PFSK-1 (cell line): ENCODE results near the gene SNAP29.

Source experiments
- FOXP2 ChIP-seq: optimal IDR thresholded peaks from 2 replicates; pipeline ENCODE3; 2011; ENCODE audit warnings: borderline replicate concordance, control low read depth, inconsistent platforms; ENCODE audit not compliant: insufficient read depth; ENCODE audit errors: extremely low read length, extremely low read depth
- POLR2AphosphoS5 ChIP-seq: IDR thresholded peaks from 2 replicates; pipeline ENCODE4 v1.6.1; 2012; ENCODE audit warnings: low read depth, mild to moderate bottlenecking, control low read depth, low read length, moderate library complexity
- SIN3A ChIP-seq: IDR thresholded peaks from 2 replicates; pipeline ENCODE4 v1.6.1; 2012; ENCODE audit warnings: mild to moderate bottlenecking, low read length, moderate library complexity, borderline replicate concordance; ENCODE audit not compliant: insufficient read depth
- TAF1 ChIP-seq: IDR thresholded peaks from 2 replicates; pipeline ENCODE4 v1.6.1; 2012; ENCODE audit warnings: low read length, control low read depth, borderline replicate concordance; ENCODE audit not compliant: insufficient read depth
- TF ChIP-seq, protein P1 (sequence below), 2 experiments: IDR thresholded peaks; 2 replicates each; pipeline versions ENCODE4 v1.6.1 to v1.8.0; 2011 to 2012; ENCODE audit warnings: low read depth in 2 of 2, low read length in 2 of 2, control low read depth in 1 of 2, inconsistent platforms in 1 of 2, mild to moderate bottlenecking in 1 of 2, moderate library complexity in 1 of 2; ENCODE audit not compliant: insufficient read depth in 1 of 2

The SNAP29 gene

DNA sequence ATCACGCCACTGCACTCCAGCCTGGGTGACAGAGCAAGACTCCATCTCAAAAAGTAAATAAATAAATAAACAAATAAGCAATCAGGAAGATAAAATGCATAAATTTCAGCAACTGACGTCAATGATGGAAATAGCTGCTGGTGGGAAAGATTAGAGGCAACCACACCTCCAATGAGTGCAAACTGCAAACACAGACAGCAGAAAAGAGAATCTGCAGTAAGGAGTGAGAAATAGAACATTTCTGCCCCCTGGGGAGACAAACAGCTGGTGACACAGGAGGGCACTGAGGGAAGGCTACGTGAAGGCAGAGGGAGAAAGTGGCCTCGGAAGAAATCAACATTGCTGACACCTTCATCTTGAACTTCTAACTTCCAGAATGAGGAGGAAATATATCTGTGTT lies 6.7 kb upstream of the SNAP29 start:
- TF ChIP-seq, protein P1, sequence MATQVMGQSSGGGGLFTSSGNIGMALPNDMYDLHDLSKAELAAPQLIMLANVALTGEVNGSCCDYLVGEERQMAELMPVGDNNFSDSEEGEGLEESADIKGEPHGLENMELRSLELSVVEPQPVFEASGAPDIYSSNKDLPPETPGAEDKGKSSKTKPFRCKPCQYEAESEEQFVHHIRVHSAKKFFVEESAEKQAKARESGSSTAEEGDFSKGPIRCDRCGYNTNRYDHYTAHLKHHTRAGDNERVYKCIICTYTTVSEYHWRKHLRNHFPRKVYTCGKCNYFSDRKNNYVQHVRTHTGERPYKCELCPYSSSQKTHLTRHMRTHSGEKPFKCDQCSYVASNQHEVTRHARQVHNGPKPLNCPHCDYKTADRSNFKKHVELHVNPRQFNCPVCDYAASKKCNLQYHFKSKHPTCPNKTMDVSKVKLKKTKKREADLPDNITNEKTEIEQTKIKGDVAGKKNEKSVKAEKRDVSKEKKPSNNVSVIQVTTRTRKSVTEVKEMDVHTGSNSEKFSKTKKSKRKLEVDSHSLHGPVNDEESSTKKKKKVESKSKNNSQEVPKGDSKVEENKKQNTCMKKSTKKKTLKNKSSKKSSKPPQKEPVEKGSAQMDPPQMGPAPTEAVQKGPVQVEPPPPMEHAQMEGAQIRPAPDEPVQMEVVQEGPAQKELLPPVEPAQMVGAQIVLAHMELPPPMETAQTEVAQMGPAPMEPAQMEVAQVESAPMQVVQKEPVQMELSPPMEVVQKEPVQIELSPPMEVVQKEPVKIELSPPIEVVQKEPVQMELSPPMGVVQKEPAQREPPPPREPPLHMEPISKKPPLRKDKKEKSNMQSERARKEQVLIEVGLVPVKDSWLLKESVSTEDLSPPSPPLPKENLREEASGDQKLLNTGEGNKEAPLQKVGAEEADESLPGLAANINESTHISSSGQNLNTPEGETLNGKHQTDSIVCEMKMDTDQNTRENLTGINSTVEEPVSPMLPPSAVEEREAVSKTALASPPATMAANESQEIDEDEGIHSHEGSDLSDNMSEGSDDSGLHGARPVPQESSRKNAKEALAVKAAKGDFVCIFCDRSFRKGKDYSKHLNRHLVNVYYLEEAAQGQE (IDR thresholded peaks at IDR 0.05; ENCODE audit: insufficient read depth in 1 of 2, low read depth in 2 of 2, low read length in 2 of 2), result no peak
- TF ChIP-seq SIN3A (no peak), TAF1 (no peak), POLR2AphosphoS5 (no peak), FOXP2 (no peak)

DNA sequence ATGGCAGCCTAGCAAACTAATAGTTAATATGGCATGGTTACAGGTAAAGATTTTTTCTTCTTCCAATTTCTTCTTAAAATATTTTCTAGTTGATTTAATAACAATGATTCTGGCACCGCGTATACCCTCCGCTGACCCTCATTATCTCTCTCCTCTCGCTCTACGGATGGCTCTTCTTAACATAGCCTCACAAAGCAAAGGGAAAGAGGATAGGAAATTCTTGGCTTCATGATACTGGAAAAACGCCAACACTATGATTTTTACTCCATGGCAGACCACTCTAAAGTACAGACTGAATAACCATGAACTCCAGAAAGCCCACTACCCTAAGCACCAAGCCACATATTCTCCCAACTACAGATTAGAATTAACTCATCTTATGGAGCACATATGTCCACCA lies 6.3 kb upstream of the SNAP29 start:
- TF ChIP-seq POLR2AphosphoS5, result no peak
- TF ChIP-seq, protein P1 (IDR thresholded peaks at IDR 0.05; ENCODE audit: insufficient read depth in 1 of 2, low read depth in 2 of 2, low read length in 2 of 2), result no peak
- no peak for TF ChIP-seq SIN3A
- no peak for TF ChIP-seq TAF1
- TF ChIP-seq FOXP2, result no peak

DNA sequence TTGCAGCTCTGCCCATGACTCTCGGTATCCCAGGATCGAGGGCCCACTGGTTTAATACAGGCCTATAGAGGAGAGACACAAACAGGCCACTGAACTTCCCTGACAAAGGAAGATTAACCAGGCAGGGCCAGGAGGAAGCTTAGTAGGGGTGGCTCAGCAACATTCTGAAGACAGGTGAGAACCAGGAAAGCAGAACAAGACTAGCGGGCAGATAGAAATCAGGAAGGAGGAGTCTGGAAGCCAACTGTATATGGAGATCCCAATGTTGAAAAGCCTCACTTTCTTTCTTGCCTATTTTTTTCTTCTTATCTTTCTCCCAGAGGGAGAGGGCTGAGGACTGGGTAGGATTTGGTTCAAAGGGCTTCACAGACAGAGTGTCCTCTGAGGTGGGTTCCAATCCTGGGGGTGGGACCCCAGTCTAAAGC lies 5.6 kb upstream of the SNAP29 start:
- no peak for TF ChIP-seq FOXP2
- TF ChIP-seq, protein P1 (IDR thresholded peaks at IDR 0.05; ENCODE audit: insufficient read depth in 1 of 2, low read depth in 2 of 2, low read length in 2 of 2), result no peak
- TF ChIP-seq SIN3A, result no peak
- TF ChIP-seq POLR2AphosphoS5, result no peak
- TF ChIP-seq TAF1, result no peak

DNA sequence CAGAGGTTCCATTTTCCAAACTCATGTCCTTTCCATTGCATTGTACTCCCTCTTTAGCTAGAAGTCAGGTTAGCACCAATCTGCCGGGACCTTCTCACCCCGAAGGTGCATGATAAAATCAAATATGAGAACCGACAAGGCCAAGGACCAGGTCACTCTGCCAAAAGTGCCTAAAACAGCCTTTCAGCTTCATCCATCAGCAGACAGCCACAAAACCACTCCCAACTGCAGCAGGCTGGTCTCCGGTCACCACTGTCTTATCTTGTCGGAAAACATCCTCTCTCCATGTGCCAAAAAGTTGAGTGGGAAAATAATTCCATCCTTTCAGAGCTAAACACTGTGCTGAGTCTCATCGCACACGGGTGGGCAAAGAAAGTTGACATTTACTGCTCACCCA lies 1.6 kb upstream of the SNAP29 start:
- TF ChIP-seq SIN3A, result no peak
- TF ChIP-seq, protein P1 (IDR thresholded peaks at IDR 0.05; ENCODE audit: insufficient read depth in 1 of 2, low read depth in 2 of 2, low read length in 2 of 2), result no peak
- TF ChIP-seq POLR2AphosphoS5, result no peak
- no peak for TF ChIP-seq FOXP2
- TF ChIP-seq TAF1, result no peak
